PFSK-1 (cell line): ENCODE results near the gene ULK1.

Source experiments
- FOXP2 ChIP-seq: optimal IDR thresholded peaks from 2 replicates; pipeline ENCODE3; 2011; ENCODE audit warnings: borderline replicate concordance, control low read depth, inconsistent platforms; ENCODE audit not compliant: insufficient read depth; ENCODE audit errors: extremely low read length, extremely low read depth
- POLR2AphosphoS5 ChIP-seq: IDR thresholded peaks from 2 replicates; pipeline ENCODE4 v1.6.1; 2012; ENCODE audit warnings: low read depth, mild to moderate bottlenecking, control low read depth, low read length, moderate library complexity
- REST ChIP-seq, 2 experiments: IDR thresholded peaks; 2 replicates each; pipeline versions ENCODE4 v1.6.1 to v1.8.0; 2011 to 2012; ENCODE audit warnings: low read depth in 2 of 2, low read length in 2 of 2, control low read depth in 1 of 2, inconsistent platforms in 1 of 2, mild to moderate bottlenecking in 1 of 2, moderate library complexity in 1 of 2; ENCODE audit not compliant: insufficient read depth in 1 of 2
- SIN3A ChIP-seq: IDR thresholded peaks from 2 replicates; pipeline ENCODE4 v1.6.1; 2012; ENCODE audit warnings: mild to moderate bottlenecking, low read length, moderate library complexity, borderline replicate concordance; ENCODE audit not compliant: insufficient read depth
- TAF1 ChIP-seq: IDR thresholded peaks from 2 replicates; pipeline ENCODE4 v1.6.1; 2012; ENCODE audit warnings: low read length, control low read depth, borderline replicate concordance; ENCODE audit not compliant: insufficient read depth

ULK1 gene

GRCh38 chr12:131860472-131861260 is 33.8 kb upstream of the ULK1 start:
- TF ChIP-seq TAF1, result no peak
- TF ChIP-seq SIN3A, result no peak
- TF ChIP-seq FOXP2, result peak; percentile 95
- TF ChIP-seq REST (IDR thresholded peaks at IDR 0.05; ENCODE audit: insufficient read depth in 1 of 2, low read depth in 2 of 2, low read length in 2 of 2), result no peak
- no peak; the same call in 1 of the 2 replicates for TF ChIP-seq POLR2AphosphoS5

- TF ChIP-seq POLR2AphosphoS5 (no peak), REST (IDR thresholded peaks at IDR 0.05; ENCODE audit: insufficient read depth in 1 of 2, low read depth in 2 of 2, low read length in 2 of 2) (no peak), TAF1 (no peak), SIN3A (no peak), FOXP2 (no peak)
Observed at GRCh38 chr12:131861261-131862083, 33.0 kb upstream of the ULK1 start.

GRCh38 chr12:131862084-131862441 is 32.4 kb upstream of the ULK1 start:
- no peak for TF ChIP-seq TAF1
- no peak for TF ChIP-seq FOXP2
- no peak for TF ChIP-seq REST (IDR thresholded peaks at IDR 0.05; ENCODE audit: insufficient read depth in 1 of 2, low read depth in 2 of 2, low read length in 2 of 2)
- no peak for TF ChIP-seq POLR2AphosphoS5
- no peak for TF ChIP-seq SIN3A

GRCh38 chr12:131862600-131862993 is 31.8 kb upstream of the ULK1 start:
- TF ChIP-seq REST (IDR thresholded peaks at IDR 0.05; ENCODE audit: insufficient read depth in 1 of 2, low read depth in 2 of 2, low read length in 2 of 2), result no peak
- no peak for TF ChIP-seq TAF1
- no peak for TF ChIP-seq SIN3A
- TF ChIP-seq POLR2AphosphoS5, result no peak
- TF ChIP-seq FOXP2, result no peak
